GM21576 (cell line): ENCODE results near the gene PAQR5.
A peak's percentile ranks its signal among the peaks of the same experiment; 100 is the strongest.

ENCODE experiments used
- ATAC-seq: cut with Tn5 transposase; IDR thresholded peaks from one replicate; pipeline ENCODE4 v1.9.1; 2021; ENCODE audit warnings: mild to moderate bottlenecking, moderate library complexity; ENCODE audit not compliant: unreplicated experiment

PAQR5 gene

GRCh38 chr15:69389426-69389825, 90.7 kb downstream of the PAQR5 start:
- no peak for ATAC-seq

GRCh38 chr15:69390575-69390974, 91.9 kb downstream of the PAQR5 start:
- ATAC-seq: no peak

GRCh38 chr15:69391046-69391757, 92.5 kb downstream of the PAQR5 start:
- ATAC-seq: no peak

GRCh38 chr15:69392352-69392751, 93.6 kb downstream of the PAQR5 start:
- ATAC-seq: no peak

GRCh38 chr15:69393831-69394491, 95.2 kb downstream of the PAQR5 start:
- ATAC-seq: no peak

GRCh38 chr15:69394556-69395282, 96.0 kb downstream of the PAQR5 start:
- no peak for ATAC-seq

GRCh38 chr15:69395460-69395859, 96.7 kb downstream of the PAQR5 start:
- no peak for ATAC-seq

GRCh38 chr15:69395991-69396390, 97.3 kb downstream of the PAQR5 start:
- no peak for ATAC-seq

GRCh38 chr15:69398491-69398891, 99.8 kb downstream of the PAQR5 start:
- no peak for ATAC-seq

- no peak for ATAC-seq
These were observed 102.1 kb downstream of the PAQR5 start for GRCh38 chr15:69400850-69401249.

- ATAC-seq: no peak
These were observed 104.1 kb downstream of the PAQR5 start for GRCh38 chr15:69402816-69403215.

GRCh38 chr15:69403594-69403993, 104.9 kb downstream of the PAQR5 start:
- no peak for ATAC-seq

- no peak for ATAC-seq
These were observed 106.4 kb downstream of the PAQR5 start for GRCh38 chr15:69405110-69405509.

GRCh38 chr15:69407719-69408400, 109.1 kb downstream of the PAQR5 start:
- ATAC-seq: no peak

- no peak for ATAC-seq
These were observed 110.1 kb downstream of the PAQR5 start for GRCh38 chr15:69408841-69409240.

GRCh38 chr15:69410248-69410874, 111.6 kb downstream of the PAQR5 start:
- no peak for ATAC-seq

GRCh38 chr15:69412274-69412673, 113.6 kb downstream of the PAQR5 start:
- ATAC-seq: no peak

- no peak for ATAC-seq
These were observed 114.0 kb downstream of the PAQR5 start for GRCh38 chr15:69412701-69413100.

- peak; percentile 93 for ATAC-seq
These were observed 115.3 kb downstream of the PAQR5 start, which contains the start of gene KIF23 for GRCh38 chr15:69413822-69414700. KIF23 (plus strand) TSS chr15:69414349; CDS start chr15:69414466, 117 bp downstream.

GRCh38 chr15:69414701-69415167, 116.0 kb downstream of the PAQR5 start:
- peak; percentile 26 for ATAC-seq
